K562 (cell line): ENCODE measurements around the gene GOLPH3L. TPM values are rescaled to one million over a fixed set of nuclear protein-coding genes. Genes with fewer than 3 reads are reported as not detected.

ENCODE experiments used
- ATAC-seq: fragments of 200-7000 bp; cut with Tn5 transposase; 3 replicates; pipeline ENCODE4 v1.9.1; 2020; ENCODE audit warnings: moderate library complexity
- BruUV-seq: library from RNA; stranded (reverse); fragments of 400-500 nt; replicated peaks from 2 replicates; lab custom pipeline; 2021; lab: Mats Ljungman, UMichigan
- CTCF ChIA-PET: fragments of 300-600 bp; formaldehyde crosslinking; extraction: SDS; loops from one replicate; lab custom pipeline; 2021; ENCODE audit warnings: low intra/inter-chr PET ratio; lab: Yijun Ruan, JAX
- POLR2A ChIA-PET: fragments of 300-600, 350-650 bp; sonication (Branson Sonifier 250); formaldehyde crosslinking; extraction: SDS; loops from one replicate; lab custom pipeline; 2021; ENCODE audit warnings: antibody characterized with exemption, inconsistent platforms; lab: Yijun Ruan, JAX
- DNase-seq, 4 experiments: peaks; one replicate each; pipeline versions ENCODE4 v3.0.0 to v3.0.0-alpha.2; 2011 to 2018; ENCODE audit warnings: low spot score in 3 of 4, mixed read lengths in 3 of 4; ENCODE audit errors: extremely low read depth in 1 of 4
- FAIRE-seq: peaks from 2 replicates; lab custom pipeline; 2011; peaks lifted over from hg19 to GRCh38; lab: Jason Lieb, UNC
- H2AFZ ChIP-seq: 2 replicates; pipeline ENCODE4 v1.6.0; 2011; ENCODE audit warnings: low read depth, low read length, control low read depth, inconsistent platforms
- H3K27ac ChIP-seq: fragments of 200-600 bp; 3 replicates; pipeline ENCODE4 v1.8.0; 2011; ENCODE audit warnings: low read depth, mild to moderate bottlenecking, control low read depth, inconsistent platforms, low read length, moderate library complexity, mixed read lengths; ENCODE audit errors: extremely low read depth
- H3K27me3 ChIP-seq, 2 experiments: fragments of 300-600 bp in 1 of 2; 2 replicates in 1 of 2; 3 replicates in 1 of 2; pipeline versions ENCODE4 v1.6.0 to v1.8.0; 2011; ENCODE audit warnings: inconsistent platforms in 2 of 2, low read length in 2 of 2, mild to moderate bottlenecking in 1 of 2, mixed read lengths in 1 of 2, moderate library complexity in 1 of 2; ENCODE audit not compliant: control insufficient read depth in 2 of 2, insufficient read depth in 2 of 2
- H3K36me3 ChIP-seq: fragments of 300-600 bp; 3 replicates; pipeline ENCODE4 v1.8.0; 2011; ENCODE audit warnings: mild to moderate bottlenecking, low read length, inconsistent platforms; ENCODE audit not compliant: control insufficient read depth, insufficient read depth
- H3K4me1 ChIP-seq, 2 experiments: fragments of 200-600 bp in 1 of 2; replicated peaks in 1 of 2; 2 replicates in 1 of 2; 3 replicates in 1 of 2; pipeline versions ENCODE4 v1.5.1 to v1.8.0; 2011; ENCODE audit warnings: inconsistent platforms in 2 of 2, low read length in 2 of 2, mild to moderate bottlenecking in 1 of 2, mixed read lengths in 1 of 2, moderate library complexity in 1 of 2; ENCODE audit not compliant: control insufficient read depth in 2 of 2, insufficient read depth in 2 of 2
- H3K4me2 ChIP-seq: 2 replicates; pipeline ENCODE4 v1.6.1; 2011; ENCODE audit warnings: low read length, control low read depth, inconsistent platforms, mixed read lengths; ENCODE audit not compliant: insufficient read depth
- H3K4me3 ChIP-seq: fragments of 200-600 bp; sonication (generic), shearing (Covaris generic); 2 replicates; pipeline ENCODE4 v1.5.1; 2016; ENCODE audit warnings: control low read depth, inconsistent platforms
- H3K79me2 ChIP-seq: fragments of 200-600 bp; 3 replicates; pipeline ENCODE4 v1.8.0; 2011; ENCODE audit warnings: low read length, inconsistent platforms; ENCODE audit not compliant: control insufficient read depth, insufficient read depth
- H3K9ac ChIP-seq, 2 experiments: 2 replicates each; pipeline versions ENCODE4 v1.6.0 to v1.6.1; 2011; ENCODE audit warnings: low read depth in 2 of 2, low read length in 2 of 2, control low read depth in 1 of 2, inconsistent platforms in 1 of 2, mild to moderate bottlenecking in 1 of 2, mixed read lengths in 1 of 2; ENCODE audit not compliant: insufficient read depth in 1 of 2
- H3K9me1 ChIP-seq: one replicate; pipeline ENCODE4 v1.6.0; 2011; ENCODE audit warnings: inconsistent platforms, mild to moderate bottlenecking, low read length, moderate library complexity; ENCODE audit not compliant: control insufficient read depth, insufficient read depth
- H3K9me3 ChIP-seq: replicated peaks from 2 replicates; pipeline ENCODE4 v1.5.1; 2011; ENCODE audit warnings: low read depth, low read length, inconsistent platforms; ENCODE audit not compliant: control insufficient read depth, insufficient read depth
- H4K20me1 ChIP-seq: replicated peaks from 2 replicates; pipeline ENCODE4 v1.6.1; 2011; ENCODE audit warnings: low read length, inconsistent platforms, mixed read lengths; ENCODE audit not compliant: control insufficient read depth, insufficient read depth
- ARID2 ChIP-seq: fragments of 450-650 bp; IDR thresholded peaks from 2 replicates; pipeline ENCODE4 v1.6.1; 2017; ENCODE audit warnings: antibody characterized with exemption, mild to moderate bottlenecking
- ASH1L ChIP-seq: fragments of 450-650 bp; IDR thresholded peaks from 2 replicates; pipeline ENCODE4 v1.6.1; 2018; ENCODE audit warnings: borderline replicate concordance, mild to moderate bottlenecking, low read depth; ENCODE audit not compliant: partially characterized antibody
- BACH1 ChIP-seq: fragments of 200-800 bp; sonication (Bioruptor generic); IDR thresholded peaks from 2 replicates; pipeline ENCODE4 v1.6.1; 2016; ENCODE audit warnings: missing genetic modification characterization, missing compliant biosample characterization
- CREBBP ChIP-seq: IDR thresholded peaks from one replicate; pipeline ENCODE4 v1.6.1; 2012; ENCODE audit warnings: low read depth, mild to moderate bottlenecking, control low read depth, inconsistent platforms, low read length
- ELF2 ChIP-seq: fragments of 250-450 bp; sonication (Bioruptor Pico); IDR thresholded peaks from 2 replicates; pipeline ENCODE4 v1.5.0; 2021; ENCODE audit warnings: mild to moderate bottlenecking
- FOSL1 ChIP-seq: fragments of 200-800 bp; sonication (Bioruptor generic); conservative IDR thresholded peaks from 2 replicates; pipeline ENCODE4 v1.6.1; 2016; ENCODE audit warnings: missing genetic modification characterization, missing compliant biosample characterization
- GTF2E2 ChIP-seq: fragments of 200-800 bp; sonication (Bioruptor generic); IDR thresholded peaks from 2 replicates; pipeline ENCODE4 v1.6.1; 2016; ENCODE audit warnings: missing genetic modification characterization, missing compliant biosample characterization
- MAFG ChIP-seq: fragments of 450-650 bp; conservative IDR thresholded peaks from 2 replicates; pipeline ENCODE4 v1.6.1; 2016; ENCODE audit warnings: missing genetic modification characterization, missing compliant biosample characterization
- MAZ ChIP-seq, 2 experiments: fragments of 450-650 bp in 1 of 2; sonication (generic) in 1 of 2; formaldehyde crosslinking; IDR thresholded peaks in 1 of 2; conservative IDR thresholded peaks in 1 of 2; 2 replicates each; pipeline versions ENCODE4 v1.4.0 to v1.5.0; 2020; ENCODE audit warnings: mild to moderate bottlenecking in 1 of 2, missing genetic modification reagents in 1 of 2
- NCOA6 ChIP-seq: fragments of 450-650 bp; IDR thresholded peaks from 2 replicates; pipeline ENCODE4 v1.6.1; 2017; ENCODE audit warnings: mild to moderate bottlenecking
- NFIX ChIP-seq: fragments of 250-450 bp; sonication (Bioruptor Pico); IDR thresholded peaks from 2 replicates; pipeline ENCODE4 v1.4.0; 2020; ENCODE audit warnings: low read depth, mild to moderate bottlenecking, moderate library complexity
- NFXL1 ChIP-seq: fragments of 450-650 bp; formaldehyde crosslinking; IDR thresholded peaks from 2 replicates; pipeline ENCODE4 v1.4.0; 2021; ENCODE audit warnings: mild to moderate bottlenecking
- NR2C2 ChIP-seq, 2 experiments: fragments of 200-800 bp in 1 of 2; sonication (Bioruptor generic) in 1 of 2; sonication (generic) in 1 of 2; formaldehyde crosslinking in 1 of 2; IDR thresholded peaks; 2 replicates each; pipeline versions ENCODE4 v1.6.1 to v1.8.0; 2016 to 2022; ENCODE audit warnings: mild to moderate bottlenecking in 1 of 2, missing compliant biosample characterization in 1 of 2, missing genetic modification characterization in 1 of 2, missing genetic modification reagents in 1 of 2
- SAFB ChIP-seq: fragments of 200-400 bp; formaldehyde crosslinking; IDR thresholded peaks from 2 replicates; pipeline ENCODE4 v1.6.1; 2017; ENCODE audit warnings: low read depth, low read length, borderline replicate concordance
- SMARCA5 ChIP-seq: fragments of 450-650 bp; IDR thresholded peaks from 2 replicates; pipeline ENCODE4 v1.6.1; 2016
- STAG1 ChIP-seq: sonication (generic); formaldehyde crosslinking; IDR thresholded peaks from 2 replicates; pipeline ENCODE4 v1.5.0; 2020; ENCODE audit warnings: missing genetic modification reagents, borderline replicate concordance
- TSC22D4 ChIP-seq: fragments of 450-650 bp; IDR thresholded peaks from 2 replicates; pipeline ENCODE4 v1.6.1; 2016; ENCODE audit warnings: missing genetic modification characterization, missing biosample characterization, control low read depth
- ZNF583 ChIP-seq: fragments of 250-450 bp; sonication (Bioruptor Pico); IDR thresholded peaks from 2 replicates; pipeline ENCODE4 v1.4.0; 2020
- WGBS: fragments of 100-300 bp; shearing (Covaris generic); methylation state at CpG from one replicate; pipeline ENCODE4 v1.1.6; 2016; ENCODE audit warnings: low coverage, mixed read lengths; ENCODE audit not compliant: insufficient coverage; ENCODE audit errors: missing lambda C conversion rate; 5-methylcytosine and 5-hydroxymethylcytosine counted together
- in situ Hi-C: fragments of 300-500 bp; cut with MboI; formaldehyde crosslinking; loops from 4 replicates; pipeline ENCODE4 v1.15.0; 2018; ENCODE audit warnings: inconsistent platforms, mixed read lengths
- intact Hi-C: fragments of 100-400 bp; cut with micrococcal nuclease; formaldehyde crosslinking; loops from 2 replicates; pipeline ENCODE4 v1.14.2; 2022
- polyA plus RNA-seq, 8 experiments: library from polyadenylated mRNA; depleted of rRNA in 4 of 8; stranded (reverse) in 5 of 8; unstranded in 3 of 8; fragments of >200 nt; fragmentation: Nextera tagmentation in 2 of 8; fragmentation: Illumina TruSeq in 1 of 8; extraction: Ambion mirVana in 2 of 8; extraction: Trizol in 1 of 8; gene quantifications; 2 replicates each; pipeline versions ENCODE4 v1.2.1 to v1.2.3, GENCODE V29; 2011 to 2014; ENCODE audit warnings: inconsistent platforms in 1 of 8, missing spikeins in 1 of 8
- total RNA-seq, 7 experiments: library from RNA; depleted of rRNA in 6 of 7; stranded (reverse); fragments of >200 nt in 6 of 7; fragmentation: Illumina TruSeq in 2 of 7; extraction: Trizol in 2 of 7; gene quantifications; 2 replicates each; pipeline versions ENCODE4 v1.2.1 to v1.2.3, GENCODE V29; 2011 to 2021; ENCODE audit warnings: low replicate concordance in 1 of 7
- TF ChIP-seq, protein P1 (sequence below): fragments of 450-650 bp; IDR thresholded peaks from 2 replicates; pipeline ENCODE4 v1.6.1; 2017; ENCODE audit warnings: antibody characterized with exemption
- TF ChIP-seq, protein P2 (sequence below): sonication (generic); IDR thresholded peaks from 2 replicates; pipeline ENCODE4 v1.6.1; 2016

The GOLPH3L gene
- total and polyA plus RNA-seq, 9 of the 15 experiments (the other 6 are each of a cell fraction or from before 2014, with no cell fraction given), result 8.1 to 42.1 (median 21.6) TPM

DNA sequence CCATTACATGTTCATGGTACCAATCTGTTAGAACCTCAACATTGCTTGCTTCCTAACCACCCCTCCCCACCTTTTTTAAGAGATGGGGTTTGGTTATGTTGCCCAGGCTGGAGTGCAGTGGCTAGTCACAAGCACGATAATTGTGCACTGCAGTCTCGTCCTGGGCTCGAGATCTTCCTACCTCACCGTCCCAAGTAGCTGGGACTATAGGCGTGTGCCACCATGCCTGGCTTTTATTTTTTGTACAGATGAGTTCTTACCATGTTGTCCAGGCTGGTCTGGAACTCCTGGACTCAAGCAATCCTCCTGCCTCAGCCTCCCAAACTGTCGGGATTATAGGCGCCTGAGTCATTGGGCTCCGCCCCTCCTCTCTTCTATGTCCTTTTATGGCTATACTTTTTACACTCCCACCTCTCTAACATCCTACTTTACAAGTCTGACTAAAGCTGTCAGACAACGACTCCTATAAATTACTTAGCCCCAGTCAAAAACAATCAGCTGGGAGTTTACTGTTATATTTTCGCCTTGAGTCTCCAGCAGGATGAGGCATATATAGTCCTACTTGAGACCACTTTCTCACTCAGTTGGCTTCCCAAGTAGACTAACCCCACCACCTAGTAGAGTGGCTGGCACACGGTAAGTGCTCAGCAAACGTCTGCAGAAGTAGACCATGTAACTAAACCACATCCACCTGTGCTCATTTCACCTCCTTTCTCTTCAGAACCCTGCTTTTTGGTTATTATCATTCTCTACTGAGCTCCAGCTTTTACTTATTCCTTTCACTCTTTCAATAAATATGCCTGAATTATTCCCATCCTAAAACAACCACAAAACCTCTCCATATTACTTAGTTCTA is 81.4 kb downstream of the GOLPH3L start:
- no peaks in the 10 kb centered on the region for H3K9me3 ChIP-seq
- ChIA-PET POLR2A (interaction anchor here (0.6 to 3.1 kb wide), 11 partner anchors 10 to 78 kb away, joined by 3 to 22 read pairs (median 4); partner anchors contain the start of genes ENSA and MCL1), CTCF (no interaction called here)
- H3K4me3 ChIP-seq, result no peak overlapping the region
- H3K79me2 ChIP-seq, result peaks cover 22% of the 10 kb centered on the region; the same call in 2 of the 3 replicates
- in situ Hi-C loops (no loop called here), intact Hi-C loops (loop anchor here (5.0 to 10.0 kb wide), 2 partner anchors 197 to 359 kb away; partner anchors contain the start of gene CERS2)
- no peaks in the 10 kb centered on the region for H4K20me1 ChIP-seq
- no peaks in the 10 kb centered on the region for H3K27me3 ChIP-seq
- H3K4me2 ChIP-seq, result peak overlapping the region; percentile 28; the same call in 1 of the 2 replicates
- DNase-seq (peak in 2 of 4 experiments; percentile 65 to 79), ATAC-seq (peak; percentile 66), FAIRE-seq (peak; percentile 42)
- H2AFZ ChIP-seq, result no peak overlapping the region
- H3K27ac ChIP-seq, result peak overlapping the region; percentile 94
- no peaks in the 10 kb centered on the region for H3K9me1 ChIP-seq
- BruUV-seq, result no TSS peak
- peaks cover 59% of the 10 kb centered on the region for H3K36me3 ChIP-seq
- 38% methylated on average over 12 of the region's 12 CpGs for WGBS
- peak overlapping the region in 1 of 2 experiments; percentile 63; a peak in 2 of 4 replicates for H3K9ac ChIP-seq
- H3K4me1 ChIP-seq, result peaks cover 37 to 64% of the 10 kb centered on the region in 2 experiments
- TF ChIP-seq NFXL1 (CRISPR knock-in tag) (0 out of 2 replicates have a peak, but pooled peaks have one; percentile 39), GTF2E2 (tag) (peak; percentile 79; the same call in 1 of the 2 replicates), NCOA6 (no peak), MAZ (CRISPR knock-in tag; conservative IDR thresholded peaks at IDR 0.05 in 1 of 2, IDR thresholded peaks at IDR 0.05 in 1 of 2) (peak in 1 of 2 experiments; percentile 60; a peak in 1 of 4 replicates), NFIX (CRISPR knock-in tag) (no peak), ARID2 (no peak), SMARCA5 (0 out of 2 replicates have a peak, but pooled peaks have one; percentile 10), FOSL1 (tag) (peak; percentile 90), ZNF583 (CRISPR knock-in tag) (peak; percentile 39; the same call in 1 of the 2 replicates), SAFB (no peak), NR2C2 (CRISPR knock-in tag; IDR thresholded peaks at IDR 0.05) (no peak), NR2C2 (tag; IDR thresholded peaks at IDR 0.05) (peak; percentile 62), TSC22D4 (no peak), ASH1L (no peak), BACH1 (tag) (peak; percentile 80), MAFG (tag) (no peak), CREBBP (no peak), STAG1 (CRISPR knock-in tag) (no peak), ELF2 (CRISPR knock-in tag) (0 out of 2 replicates have a peak, but pooled peaks have one; percentile 10)
- TF ChIP-seq, protein P1, sequence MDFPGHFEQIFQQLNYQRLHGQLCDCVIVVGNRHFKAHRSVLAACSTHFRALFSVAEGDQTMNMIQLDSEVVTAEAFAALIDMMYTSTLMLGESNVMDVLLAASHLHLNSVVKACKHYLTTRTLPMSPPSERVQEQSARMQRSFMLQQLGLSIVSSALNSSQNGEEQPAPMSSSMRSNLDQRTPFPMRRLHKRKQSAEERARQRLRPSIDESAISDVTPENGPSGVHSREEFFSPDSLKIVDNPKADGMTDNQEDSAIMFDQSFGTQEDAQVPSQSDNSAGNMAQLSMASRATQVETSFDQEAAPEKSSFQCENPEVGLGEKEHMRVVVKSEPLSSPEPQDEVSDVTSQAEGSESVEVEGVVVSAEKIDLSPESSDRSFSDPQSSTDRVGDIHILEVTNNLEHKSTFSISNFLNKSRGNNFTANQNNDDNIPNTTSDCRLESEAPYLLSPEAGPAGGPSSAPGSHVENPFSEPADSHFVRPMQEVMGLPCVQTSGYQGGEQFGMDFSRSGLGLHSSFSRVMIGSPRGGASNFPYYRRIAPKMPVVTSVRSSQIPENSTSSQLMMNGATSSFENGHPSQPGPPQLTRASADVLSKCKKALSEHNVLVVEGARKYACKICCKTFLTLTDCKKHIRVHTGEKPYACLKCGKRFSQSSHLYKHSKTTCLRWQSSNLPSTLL, result no peak
- TF ChIP-seq, protein P2, sequence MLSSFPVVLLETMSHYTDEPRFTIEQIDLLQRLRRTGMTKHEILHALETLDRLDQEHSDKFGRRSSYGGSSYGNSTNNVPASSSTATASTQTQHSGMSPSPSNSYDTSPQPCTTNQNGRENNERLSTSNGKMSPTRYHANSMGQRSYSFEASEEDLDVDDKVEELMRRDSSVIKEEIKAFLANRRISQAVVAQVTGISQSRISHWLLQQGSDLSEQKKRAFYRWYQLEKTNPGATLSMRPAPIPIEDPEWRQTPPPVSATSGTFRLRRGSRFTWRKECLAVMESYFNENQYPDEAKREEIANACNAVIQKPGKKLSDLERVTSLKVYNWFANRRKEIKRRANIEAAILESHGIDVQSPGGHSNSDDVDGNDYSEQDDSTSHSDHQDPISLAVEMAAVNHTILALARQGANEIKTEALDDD, result peak; percentile 94
